Neural cell (in vitro differentiated cells): ENCODE measurements around the gene CPPED1. TPM values are rescaled to one million over a fixed set of nuclear protein-coding genes. Genes with fewer than 3 reads are reported as not detected.

ENCODE experiments used
- H2AFZ ChIP-seq: fragments of 200-600, 300-800 bp; sonication (generic), shearing (Covaris generic); 2 replicates; pipeline ENCODE4 v1.6.0; 2014; ENCODE audit warnings: low read depth, mild to moderate bottlenecking, antibody characterized with exemption, low read length, moderate library complexity
- H3F3A ChIP-seq: fragments of 200-600 bp; shearing (Covaris generic); 2 replicates; pipeline ENCODE4 v1.6.1; 2016; ENCODE audit warnings: mild to moderate bottlenecking, moderate library complexity, mixed read lengths, antibody characterized with exemption, low read length; ENCODE audit not compliant: insufficient read depth, poor library complexity, severe bottlenecking
- H3K27ac ChIP-seq: fragments of 200-600, 300-800 bp; sonication (generic), shearing (Covaris generic); 2 replicates; pipeline ENCODE4 v1.5.1; 2014; ENCODE audit warnings: mild to moderate bottlenecking, low read length, moderate library complexity
- H3K27me3 ChIP-seq: fragments of 300-800, 200-600 bp; sonication (generic), shearing (Covaris generic); 2 replicates; pipeline ENCODE4 v1.6.0; 2014; ENCODE audit warnings: mild to moderate bottlenecking, low read depth, low read length, moderate library complexity; ENCODE audit not compliant: insufficient read depth
- H3K36me3 ChIP-seq: fragments of 300-800, 200-600 bp; sonication (generic), shearing (Covaris generic); 2 replicates; pipeline ENCODE4 v1.5.1; 2014; ENCODE audit warnings: mild to moderate bottlenecking, antibody characterized with exemption, low read length, moderate library complexity; ENCODE audit not compliant: insufficient read depth
- H3K4me2 ChIP-seq: fragments of 300-800, 200-600 bp; sonication (generic), shearing (Covaris generic); 2 replicates; pipeline ENCODE4 v1.6.0; 2014; ENCODE audit warnings: mild to moderate bottlenecking, low read length
- H3K4me3 ChIP-seq: fragments of 300-800, 200-600 bp; sonication (generic), shearing (Covaris generic); 2 replicates; pipeline ENCODE4 v1.5.1; 2014; ENCODE audit warnings: mild to moderate bottlenecking, low read length, moderate library complexity
- H3K79me2 ChIP-seq: fragments of 200-600 bp; shearing (Covaris generic); replicated peaks from 2 replicates; pipeline ENCODE4 v1.6.0; 2014; ENCODE audit warnings: mild to moderate bottlenecking, low read length, moderate library complexity; ENCODE audit not compliant: insufficient read depth
- H3K9ac ChIP-seq: fragments of 300-800, 200-600 bp; sonication (generic), shearing (Covaris generic); 2 replicates; pipeline ENCODE4 v1.6.1; 2016; ENCODE audit warnings: mild to moderate bottlenecking, low read length, mixed read lengths
- H3K9me2 ChIP-seq: fragments of 200-600 bp; shearing (Covaris generic); 2 replicates; pipeline ENCODE4 v1.6.1; 2016; ENCODE audit warnings: mild to moderate bottlenecking, low read length, mixed read lengths; ENCODE audit not compliant: insufficient read depth
- H3K9me3 ChIP-seq: fragments of 200-600, 300-800 bp; sonication (generic), shearing (Covaris generic); 2 replicates; pipeline ENCODE4 v1.6.1; 2016; ENCODE audit warnings: mild to moderate bottlenecking, mixed run types, low read length, moderate library complexity, mixed read lengths
- H4K20me1 ChIP-seq: fragments of 200-600 bp; shearing (Covaris generic); 2 replicates; pipeline ENCODE4 v1.6.1; 2016; ENCODE audit warnings: mild to moderate bottlenecking, mixed run types; ENCODE audit not compliant: insufficient read depth
- CTCF ChIP-seq: fragments of 450-650 bp; IDR thresholded peaks from 2 replicates; pipeline ENCODE4 v1.5.1; 2014; ENCODE audit warnings: antibody characterized with exemption, mild to moderate bottlenecking, moderate library complexity; ENCODE audit not compliant: poor library complexity, severe bottlenecking
- EP300 ChIP-seq: fragments of 450-650 bp; conservative IDR thresholded peaks from 2 replicates; pipeline ENCODE4 v1.6.1; 2014; ENCODE audit warnings: antibody characterized with exemption, mild to moderate bottlenecking, moderate library complexity; ENCODE audit not compliant: poor library complexity, severe bottlenecking
- EZH2 ChIP-seq: fragments of 200-600, 300-800 bp; shearing (Covaris generic), sonication (generic); IDR thresholded peaks from 2 replicates; pipeline ENCODE4 v1.6.1; 2014; ENCODE audit warnings: antibody characterized with exemption, low read length, borderline replicate concordance, mild to moderate bottlenecking; ENCODE audit not compliant: insufficient read depth, poor library complexity, severe bottlenecking
- MXI1 ChIP-seq: fragments of 450-650 bp; conservative IDR thresholded peaks from 2 replicates; pipeline ENCODE4 v1.6.1; 2014; ENCODE audit warnings: antibody characterized with exemption, mild to moderate bottlenecking; ENCODE audit not compliant: poor library complexity, severe bottlenecking
- POLR2AphosphoS5 ChIP-seq: IDR thresholded peaks from 2 replicates; pipeline ENCODE4 v1.6.1; 2012
- RAD21 ChIP-seq: fragments of 450-650 bp; conservative IDR thresholded peaks from 2 replicates; pipeline ENCODE4 v1.6.1; 2014; ENCODE audit warnings: antibody characterized with exemption, mild to moderate bottlenecking, moderate library complexity
- REST ChIP-seq: IDR thresholded peaks from 2 replicates; pipeline ENCODE4 v1.6.1; 2012; ENCODE audit warnings: borderline replicate concordance
- SMC3 ChIP-seq: fragments of 450-650 bp; conservative IDR thresholded peaks from 2 replicates; pipeline ENCODE4 v1.6.1; 2014; ENCODE audit warnings: antibody characterized with exemption, mild to moderate bottlenecking, moderate library complexity; ENCODE audit not compliant: poor library complexity
- TAF1 ChIP-seq: IDR thresholded peaks from 2 replicates; pipeline ENCODE4 v1.6.1; 2012; ENCODE audit warnings: low read depth
- polyA plus RNA-seq: library from polyadenylated mRNA; depleted of rRNA; stranded (reverse); fragments of >200 nt; gene quantifications from 2 replicates; pipeline ENCODE4 v1.2.3, GENCODE V29; 2014

CPPED1 gene
- polyA plus RNA-seq, 1 donor from 2014 or later = 2.5 TPM

- H3K27ac ChIP-seq = no peak overlapping the region
- no peaks in the 10 kb centered on the region for H3K36me3 ChIP-seq
- no peak overlapping the region for H3K4me3 ChIP-seq
- H3K9ac ChIP-seq = no peak overlapping the region
- no peaks in the 10 kb centered on the region for H3K9me2 ChIP-seq
- no peak overlapping the region for H3K4me2 ChIP-seq
- no peaks in the 10 kb centered on the region for H3K9me3 ChIP-seq
- no peaks in the 10 kb centered on the region for H4K20me1 ChIP-seq
- no peak overlapping the region for H2AFZ ChIP-seq
- no peaks in the 10 kb centered on the region for H3K79me2 ChIP-seq
- TF ChIP-seq EP300 (no peak), REST (no peak), CTCF (no peak), RAD21 (no peak), POLR2AphosphoS5 (no peak), MXI1 (no peak), EZH2 (no peak), TAF1 (no peak), SMC3 (no peak)
- H3K27me3 ChIP-seq = no peaks in the 10 kb centered on the region
- H3F3A ChIP-seq = no peaks in the 10 kb centered on the region
Measured at GRCh38 chr16:12695454-12695853, 108.2 kb downstream of the CPPED1 start.

- no peak overlapping the region for H3K9ac ChIP-seq
- TF ChIP-seq RAD21 = no peak
- TF ChIP-seq REST = no peak
- TF ChIP-seq MXI1 = no peak
- no peak for TF ChIP-seq POLR2AphosphoS5
- TF ChIP-seq SMC3 = no peak
- no peak for TF ChIP-seq EZH2
- no peak for TF ChIP-seq EP300
- TF ChIP-seq CTCF = no peak
- TF ChIP-seq TAF1 = no peak
- no peaks in the 10 kb centered on the region for H3K36me3 ChIP-seq
- H3F3A ChIP-seq = no peaks in the 10 kb centered on the region
- H3K27me3 ChIP-seq = no peaks in the 10 kb centered on the region
- H2AFZ ChIP-seq = no peak overlapping the region
- H3K27ac ChIP-seq = no peak overlapping the region
- H4K20me1 ChIP-seq = no peaks in the 10 kb centered on the region
- no peak overlapping the region for H3K4me3 ChIP-seq
- peaks cover 2% of the 10 kb centered on the region for H3K9me3 ChIP-seq
- H3K9me2 ChIP-seq = no peaks in the 10 kb centered on the region
- no peaks in the 10 kb centered on the region for H3K79me2 ChIP-seq
- no peak overlapping the region for H3K4me2 ChIP-seq
Measured at GRCh38 chr16:12690024-12690423, 113.7 kb downstream of the CPPED1 start.
